ENCODE measurements around the gene NDUFB1. TPM values are rescaled to one million over a fixed set of nuclear protein-coding genes. Genes with fewer than 3 reads are reported as not detected.

The NDUFB1 gene
- total RNA-seq, 1 experiment from 2014 or later = 142 TPM

DNA sequence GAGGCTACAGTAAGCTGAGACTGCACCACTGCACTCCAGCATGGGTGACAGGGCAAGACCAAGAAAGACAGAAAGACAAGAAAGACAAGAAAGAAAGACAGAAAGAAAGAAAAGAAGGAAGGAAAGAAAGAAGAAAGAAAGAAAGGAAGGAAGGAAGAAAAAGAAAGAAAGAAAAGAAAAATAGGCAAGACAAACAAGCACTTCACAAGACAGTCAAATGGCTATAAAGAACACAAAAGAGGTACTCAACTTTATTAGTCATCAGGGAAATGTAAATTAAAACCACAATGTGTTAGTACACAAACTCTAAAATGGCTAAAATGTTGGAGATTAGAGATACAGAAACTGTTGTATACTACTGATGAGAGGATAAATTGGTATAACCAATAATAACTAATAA lies 21.7 kb downstream of the NDUFB1 start:
- no peak for DNase-seq (ENCODE audit: low read depth)

DNA sequence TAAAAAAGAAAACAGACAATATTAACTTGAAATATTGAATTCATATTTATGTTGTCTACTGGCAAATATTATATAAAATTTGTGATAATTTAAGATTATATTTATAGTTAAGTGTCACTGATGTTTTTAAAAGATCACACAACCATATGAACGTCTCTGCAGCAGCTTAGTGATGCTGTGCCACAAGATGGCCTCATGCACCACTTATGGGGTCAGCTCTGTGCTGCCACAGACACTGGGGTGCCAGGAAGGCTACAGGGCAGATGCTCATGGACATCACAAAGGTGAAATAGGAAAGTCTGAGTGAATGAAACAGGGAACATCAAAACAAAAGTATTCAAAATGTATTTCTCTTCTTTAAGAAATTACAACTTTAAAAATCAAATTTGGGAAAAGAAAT lies 28.2 kb downstream of the NDUFB1 start:
- DNase-seq (ENCODE audit: low read depth) = no peak

GRCh38 chr14:92088494-92088893 lies 33.0 kb downstream of the NDUFB1 start:
- no peak for DNase-seq (ENCODE audit: low read depth)

GRCh38 chr14:92074555-92074954 lies 47.0 kb downstream of the NDUFB1 start:
- DNase-seq (ENCODE audit: low read depth) = no peak

Other genes with a start within 250 kb of the NDUFB1 start
- gene FBLN5, start 174.0 kb downstream of the NDUFB1 start, total RNA-seq (2014; rRNA removed; shearing (Covaris generic)) = 0.47 and 0.67 TPM in 2 replicates
- gene TRIP11, start 81.6 kb downstream of the NDUFB1 start, total RNA-seq (2014; rRNA removed; shearing (Covaris generic)) = 15.2 and 16.7 TPM in 2 replicates
- gene ATXN3, start 15.1 kb downstream of the NDUFB1 start, total RNA-seq (2014; rRNA removed; shearing (Covaris generic)) = 32.0 and 34.6 TPM in 2 replicates
- gene CPSF2, start 263 bp upstream of the NDUFB1 start, total RNA-seq (2014; rRNA removed; shearing (Covaris generic)) = 57.3 and 68.9 TPM in 2 replicates
- 0.03 TPM in 1 of 2 replicates, not detected in the other for gene SLC24A4, start 201.5 kb upstream of the NDUFB1 start, total RNA-seq (2014; rRNA removed; shearing (Covaris generic))

Data from HT1080 (cell line).